Measurements from ENCODE around the gene GPR32. TPM values are rescaled to one million over a fixed set of nuclear protein-coding genes. Genes with fewer than 3 reads are reported as not detected.

GPR32 gene
- total RNA-seq, 1 donor from 2014 or later: not detected

DNA sequence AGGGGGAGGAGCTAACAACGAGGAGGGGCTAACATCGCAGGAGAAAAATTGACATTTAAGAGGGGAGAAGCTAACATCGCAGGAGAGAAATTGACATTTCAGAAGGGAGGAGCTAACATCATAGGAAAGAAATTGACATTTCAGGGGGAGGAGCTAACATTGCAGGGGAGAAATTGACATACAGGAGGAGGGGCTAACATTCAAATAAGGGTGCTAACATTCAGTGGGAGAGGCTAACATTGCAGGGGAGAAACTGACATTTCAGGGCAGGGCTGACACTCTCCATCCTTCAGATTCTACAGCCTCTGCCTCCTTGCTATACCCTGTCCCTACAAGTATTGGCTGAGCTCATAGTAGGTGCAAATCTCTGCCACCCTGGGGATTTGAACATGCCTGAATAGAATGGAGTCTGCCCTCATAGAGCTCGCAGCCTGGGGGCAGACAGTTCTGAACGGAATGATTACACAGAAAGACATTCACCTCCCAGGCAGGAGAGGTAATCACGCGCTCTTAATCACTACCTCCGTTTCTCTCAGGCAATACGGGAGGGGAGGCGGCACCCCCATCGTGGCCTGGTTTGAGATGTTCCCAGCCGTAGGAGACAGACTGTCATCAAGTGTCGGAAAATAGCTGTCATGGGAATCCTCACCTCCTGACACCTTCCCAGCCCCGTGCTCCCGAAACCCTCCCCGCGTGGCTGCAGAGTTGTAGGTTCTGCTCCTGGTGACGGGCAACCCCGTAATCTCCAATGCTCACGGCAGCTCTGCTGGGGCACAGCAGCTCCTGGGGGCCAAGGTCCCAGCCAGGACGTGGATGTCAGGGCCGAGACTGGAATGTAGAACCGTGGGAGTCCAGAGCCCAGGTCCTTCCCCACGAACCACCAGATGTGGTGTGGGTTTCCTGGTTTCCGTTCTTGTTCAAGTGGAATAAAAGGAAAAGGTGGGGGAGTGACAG, 9.5 kb downstream of the GPR32 start:
- intact Hi-C loops (cut with micrococcal nuclease): loop anchor here (10.0 kb wide), 1 partner anchor 415 kb away; the partner anchor contains the start of gene NAPSA

GRCh38 chr19:50780753-50781435, 10.6 kb downstream of the GPR32 start:
- intact Hi-C loops (cut with micrococcal nuclease): loop anchor here (10.0 kb wide), 1 partner anchor 416 kb away; the partner anchor contains the start of gene NAPSA

DNA sequence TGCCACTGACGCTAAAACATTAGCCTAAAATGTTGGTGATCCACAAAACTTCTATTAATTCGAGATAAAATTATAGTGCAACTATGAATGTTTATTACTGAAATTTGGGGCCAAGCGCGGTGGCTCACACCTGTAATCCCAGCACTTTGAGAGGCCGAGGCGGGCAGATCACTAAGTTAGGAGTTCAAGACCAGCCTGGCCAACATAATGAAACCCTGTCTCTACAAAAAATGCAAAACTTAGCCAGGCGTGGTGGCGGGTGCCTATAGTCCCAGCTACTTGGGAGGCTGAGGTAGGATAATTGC, 13.5 kb downstream of the GPR32 start:
- intact Hi-C loops (cut with micrococcal nuclease): loop anchor here (1.0 to 10.0 kb wide), 5 partner anchors 59 to 419 kb away; partner anchors contain the start of gene NAPSA

DNA sequence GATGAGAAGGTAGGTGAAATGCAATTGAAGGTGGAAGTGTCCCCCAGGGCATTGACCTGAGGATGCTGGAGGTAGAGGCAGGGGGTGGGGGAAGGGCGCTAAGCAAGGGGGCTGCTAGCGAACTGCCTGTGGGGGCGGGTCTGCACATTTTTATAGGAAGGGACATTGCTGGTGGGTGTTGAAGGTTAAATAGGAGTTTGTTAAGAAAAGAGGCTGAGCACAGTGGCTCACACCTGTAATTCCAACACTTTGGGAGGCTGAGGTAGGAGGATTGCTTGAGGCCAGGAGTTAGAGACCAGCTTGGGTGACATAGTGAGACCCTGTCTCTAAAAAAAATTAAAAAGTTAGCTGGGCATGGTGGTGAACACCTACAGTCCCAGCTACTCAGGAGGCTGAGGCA, 14.4 kb downstream of the GPR32 start:
- intact Hi-C loops (cut with micrococcal nuclease): loop anchor here (10.0 kb wide), 1 partner anchor 420 kb away; the partner anchor contains the start of gene NAPSA

DNA sequence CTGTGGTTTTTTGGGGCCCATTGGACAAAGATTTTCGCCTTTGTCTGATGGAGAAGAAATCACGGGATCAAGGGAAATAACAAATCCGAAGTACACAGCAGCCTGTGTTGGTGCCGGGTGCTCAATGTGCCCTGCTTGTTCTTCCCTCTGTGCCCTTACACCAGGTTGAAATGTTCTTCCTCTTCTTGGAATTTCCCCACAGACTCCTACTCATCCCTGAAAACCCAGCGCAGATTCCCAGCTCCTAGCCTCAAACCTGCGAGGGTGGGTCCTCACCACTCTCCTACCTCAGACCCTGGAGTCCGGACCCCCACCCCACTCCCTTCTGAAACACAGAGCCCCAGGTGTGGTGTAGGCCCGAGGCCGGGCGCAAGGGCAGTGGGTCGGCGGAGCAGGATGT, 15.1 kb downstream of the GPR32 start:
- intact Hi-C loops (cut with micrococcal nuclease): loop anchor here (10.0 kb wide), 1 partner anchor 421 kb away; the partner anchor contains the start of gene NAPSA

- intact Hi-C loops (cut with micrococcal nuclease): no loop called here
These were observed 20.1 kb downstream of the GPR32 start, which contains the start of gene ACP4 for GRCh38 chr19:50790396-50790795. ACP4 (plus strand) TSS chr19:50790415; CDS start chr19:50790415, 0 bp downstream.

GRCh38 chr19:50790922-50791467, 20.7 kb downstream of the GPR32 start:
- intact Hi-C loops (cut with micrococcal nuclease): no loop called here

- intact Hi-C loops (cut with micrococcal nuclease): no loop called here
These were observed 21.5 kb downstream of the GPR32 start for GRCh38 chr19:50791594-50792271.

GRCh38 chr19:50792272-50793250, 22.3 kb downstream of the GPR32 start:
- intact Hi-C loops (cut with micrococcal nuclease): no loop called here

DNA sequence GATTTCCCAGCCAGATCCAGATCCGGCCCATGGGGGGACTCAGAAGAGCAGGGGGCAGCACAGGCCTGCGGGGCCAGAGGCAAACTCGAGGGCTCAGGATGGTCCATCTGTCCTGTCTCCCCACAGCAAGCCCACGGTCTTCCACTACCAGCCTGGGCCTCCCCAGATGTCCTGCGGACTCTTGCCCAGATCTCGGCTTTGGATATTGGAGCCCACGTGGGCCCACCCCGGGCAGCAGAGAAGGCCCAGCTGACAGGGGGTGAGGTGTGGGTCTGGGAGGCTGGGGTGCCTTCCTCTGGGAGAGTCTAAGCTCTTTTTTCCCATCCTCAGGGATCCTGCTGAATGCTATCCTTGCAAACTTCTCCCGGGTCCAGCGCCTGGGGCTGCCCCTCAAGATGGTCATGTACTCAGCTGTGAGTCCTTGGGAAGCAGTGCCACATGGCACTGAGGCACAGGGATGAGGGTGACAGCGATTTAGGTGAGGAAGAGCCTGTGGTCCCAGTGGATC, 23.3 kb downstream of the GPR32 start:
- intact Hi-C loops (cut with micrococcal nuclease): no loop called here

DNA sequence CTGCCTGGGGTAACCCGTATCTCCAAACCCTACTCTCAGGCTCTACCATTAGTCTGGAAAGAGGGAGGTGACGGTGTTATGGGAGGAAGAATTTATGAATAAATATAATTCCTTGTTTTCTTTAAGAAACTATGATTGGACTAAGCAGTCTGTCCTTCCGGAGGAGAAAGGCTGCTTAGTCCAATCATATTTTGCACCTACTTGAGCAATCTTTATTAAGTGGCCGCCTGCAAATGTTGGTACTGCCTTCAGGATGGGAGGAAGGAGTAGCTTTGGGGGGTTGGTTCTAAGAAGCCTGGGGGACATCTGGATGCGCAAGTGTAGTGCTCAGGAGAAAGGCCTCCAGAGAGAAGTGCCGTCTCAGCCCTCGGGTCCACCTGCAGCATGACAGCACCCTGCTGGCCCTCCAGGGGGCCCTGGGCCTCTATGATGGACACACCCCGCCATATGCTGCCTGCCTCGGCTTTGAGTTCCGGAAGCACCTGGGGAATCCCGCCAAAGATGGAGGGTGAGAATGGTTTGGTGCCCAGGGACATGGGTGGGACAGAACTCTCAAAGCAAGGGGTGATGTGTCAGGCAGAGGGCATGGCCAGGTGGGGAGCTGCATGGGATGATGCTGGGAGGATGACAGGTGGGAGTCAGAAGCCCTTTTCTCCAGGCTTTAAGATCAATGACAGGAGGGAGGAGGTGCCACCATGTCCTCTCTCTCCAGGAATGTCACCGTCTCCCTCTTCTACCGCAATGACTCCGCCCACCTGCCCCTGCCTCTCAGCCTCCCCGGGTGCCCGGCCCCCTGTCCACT, 24.0 kb downstream of the GPR32 start:
- intact Hi-C loops (cut with micrococcal nuclease): no loop called here

DNA sequence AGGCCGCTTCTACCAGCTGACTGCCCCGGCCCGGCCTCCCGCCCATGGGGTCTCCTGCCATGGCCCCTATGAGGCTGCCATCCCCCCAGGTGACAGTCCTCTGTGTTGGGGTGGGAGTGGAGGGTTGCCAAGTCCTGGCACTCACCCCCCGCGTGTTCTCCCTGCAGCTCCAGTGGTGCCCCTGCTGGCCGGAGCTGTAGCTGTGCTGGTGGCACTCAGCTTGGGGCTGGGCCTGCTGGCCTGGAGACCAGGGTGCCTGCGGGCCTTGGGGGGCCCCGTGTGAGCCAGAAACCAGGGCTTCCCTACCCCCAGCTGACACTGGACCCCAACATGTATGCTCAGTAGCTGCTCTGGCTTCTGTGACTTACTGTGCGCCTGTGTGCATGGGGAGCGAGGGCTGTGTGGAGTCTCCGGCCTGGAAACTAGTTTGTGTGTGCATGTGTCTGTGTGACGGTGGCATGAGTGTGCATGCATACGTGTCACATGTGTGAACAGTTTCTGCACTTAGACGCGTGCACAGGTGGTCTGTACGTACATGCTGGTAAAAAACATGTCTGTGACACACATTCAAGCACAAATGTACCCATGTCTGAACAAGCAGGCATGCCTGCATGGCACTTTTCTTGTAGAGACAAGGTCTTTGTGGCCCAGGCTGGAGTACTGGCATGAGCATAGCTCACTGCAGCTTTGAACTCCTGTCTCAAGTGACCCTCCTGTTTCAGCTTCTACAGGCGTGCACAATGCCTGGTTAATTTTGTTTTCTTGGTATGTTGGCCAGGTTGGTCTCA, 24.8 kb downstream of the GPR32 start:
- intact Hi-C loops (cut with micrococcal nuclease): no loop called here

GRCh38 chr19:50795664-50796073, 25.4 kb downstream of the GPR32 start:
- intact Hi-C loops (cut with micrococcal nuclease): no loop called here

DNA sequence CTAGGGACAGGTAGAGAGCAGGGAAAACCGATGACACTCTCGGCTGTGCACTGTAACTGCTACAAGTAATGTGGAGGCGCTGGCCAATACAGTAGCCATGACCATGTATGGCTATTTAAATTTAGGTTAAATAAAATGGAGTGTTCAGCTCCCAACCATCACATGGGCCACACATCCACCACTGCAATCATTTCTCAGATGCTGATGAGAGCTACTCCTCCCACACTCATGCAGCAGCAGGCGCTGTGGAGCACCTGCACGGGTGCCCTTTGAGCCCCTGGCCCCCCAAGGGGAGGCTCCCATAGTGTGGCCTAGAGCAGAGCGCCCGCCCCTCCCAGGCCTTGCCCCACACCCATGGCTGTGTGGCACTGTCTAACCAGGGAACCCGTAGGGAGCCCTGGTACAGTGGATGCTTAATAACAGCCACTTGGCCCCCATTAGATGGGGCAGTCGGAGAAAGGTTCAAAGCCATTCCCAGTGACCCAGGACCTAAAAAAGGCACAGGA, 25.9 kb downstream of the GPR32 start:
- intact Hi-C loops (cut with micrococcal nuclease): no loop called here

- intact Hi-C loops (cut with micrococcal nuclease): no loop called here
These were observed 26.6 kb downstream of the GPR32 start for GRCh38 chr19:50796634-50797428.

GRCh38 chr19:50797429-50797780, 27.1 kb downstream of the GPR32 start:
- intact Hi-C loops (cut with micrococcal nuclease): no loop called here
